Measurements from ENCODE around the gene TMEM187. TPM values are rescaled to one million over a fixed set of nuclear protein-coding genes. Genes with fewer than 3 reads are reported as not detected.

The TMEM187 gene
- total and polyA plus RNA-seq, 10 of the 15 experiments (the other 5 are each of a cell fraction or from before 2014, with no cell fraction given) = 0.45 to 8.5 (median 4.1) TPM

DNA sequence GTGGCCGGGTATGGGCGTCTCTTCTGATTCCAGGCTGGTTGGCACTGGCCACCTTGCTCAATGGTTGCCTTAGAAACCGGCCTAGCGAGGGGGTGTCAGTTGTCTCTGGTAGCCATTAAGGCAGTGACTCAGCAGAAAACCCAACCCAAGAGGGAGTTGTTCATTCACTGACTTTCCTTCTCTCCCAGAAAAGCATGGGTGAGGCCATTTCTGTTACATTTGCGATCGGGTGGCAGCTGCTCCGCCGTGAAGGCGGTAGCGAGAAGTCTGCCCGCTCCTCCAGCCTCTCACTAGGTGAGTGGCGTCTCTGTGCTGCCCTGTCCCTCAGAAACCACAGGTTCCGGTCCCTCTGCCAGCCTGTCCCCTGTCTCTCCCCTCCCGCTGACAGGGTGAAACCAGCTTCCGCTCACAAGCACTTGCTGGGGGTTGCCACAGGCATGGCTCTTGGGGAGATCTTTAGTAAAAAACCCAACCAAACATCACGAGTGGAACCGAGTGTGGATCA lies 29.7 kb downstream of the TMEM187 start (continued):
- TF ChIP-seq, protein P1, sequence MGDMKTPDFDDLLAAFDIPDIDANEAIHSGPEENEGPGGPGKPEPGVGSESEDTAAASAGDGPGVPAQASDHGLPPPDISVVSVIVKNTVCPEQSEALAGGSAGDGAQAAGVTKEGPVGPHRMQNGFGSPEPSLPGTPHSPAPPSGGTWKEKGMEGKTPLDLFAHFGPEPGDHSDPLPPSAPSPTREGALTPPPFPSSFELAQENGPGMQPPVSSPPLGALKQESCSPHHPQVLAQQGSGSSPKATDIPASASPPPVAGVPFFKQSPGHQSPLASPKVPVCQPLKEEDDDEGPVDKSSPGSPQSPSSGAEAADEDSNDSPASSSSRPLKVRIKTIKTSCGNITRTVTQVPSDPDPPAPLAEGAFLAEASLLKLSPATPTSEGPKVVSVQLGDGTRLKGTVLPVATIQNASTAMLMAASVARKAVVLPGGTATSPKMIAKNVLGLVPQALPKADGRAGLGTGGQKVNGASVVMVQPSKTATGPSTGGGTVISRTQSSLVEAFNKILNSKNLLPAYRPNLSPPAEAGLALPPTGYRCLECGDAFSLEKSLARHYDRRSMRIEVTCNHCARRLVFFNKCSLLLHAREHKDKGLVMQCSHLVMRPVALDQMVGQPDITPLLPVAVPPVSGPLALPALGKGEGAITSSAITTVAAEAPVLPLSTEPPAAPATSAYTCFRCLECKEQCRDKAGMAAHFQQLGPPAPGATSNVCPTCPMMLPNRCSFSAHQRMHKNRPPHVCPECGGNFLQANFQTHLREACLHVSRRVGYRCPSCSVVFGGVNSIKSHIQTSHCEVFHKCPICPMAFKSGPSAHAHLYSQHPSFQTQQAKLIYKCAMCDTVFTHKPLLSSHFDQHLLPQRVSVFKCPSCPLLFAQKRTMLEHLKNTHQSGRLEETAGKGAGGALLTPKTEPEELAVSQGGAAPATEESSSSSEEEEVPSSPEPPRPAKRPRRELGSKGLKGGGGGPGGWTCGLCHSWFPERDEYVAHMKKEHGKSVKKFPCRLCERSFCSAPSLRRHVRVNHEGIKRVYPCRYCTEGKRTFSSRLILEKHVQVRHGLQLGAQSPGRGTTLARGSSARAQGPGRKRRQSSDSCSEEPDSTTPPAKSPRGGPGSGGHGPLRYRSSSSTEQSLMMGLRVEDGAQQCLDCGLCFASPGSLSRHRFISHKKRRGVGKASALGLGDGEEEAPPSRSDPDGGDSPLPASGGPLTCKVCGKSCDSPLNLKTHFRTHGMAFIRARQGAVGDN (IDR thresholded peaks at IDR 0.05) = peak; percentile 87
- TF ChIP-seq RELA (IDR thresholded peaks at IDR 0.05; ENCODE audit: borderline replicate concordance, partially characterized antibody) = peak; percentile 35
- no peak for TF ChIP-seq TAF1 (IDR thresholded peaks at IDR 0.05; ENCODE audit: borderline replicate concordance, low read depth, low read length)
- TF ChIP-seq, protein P2, sequence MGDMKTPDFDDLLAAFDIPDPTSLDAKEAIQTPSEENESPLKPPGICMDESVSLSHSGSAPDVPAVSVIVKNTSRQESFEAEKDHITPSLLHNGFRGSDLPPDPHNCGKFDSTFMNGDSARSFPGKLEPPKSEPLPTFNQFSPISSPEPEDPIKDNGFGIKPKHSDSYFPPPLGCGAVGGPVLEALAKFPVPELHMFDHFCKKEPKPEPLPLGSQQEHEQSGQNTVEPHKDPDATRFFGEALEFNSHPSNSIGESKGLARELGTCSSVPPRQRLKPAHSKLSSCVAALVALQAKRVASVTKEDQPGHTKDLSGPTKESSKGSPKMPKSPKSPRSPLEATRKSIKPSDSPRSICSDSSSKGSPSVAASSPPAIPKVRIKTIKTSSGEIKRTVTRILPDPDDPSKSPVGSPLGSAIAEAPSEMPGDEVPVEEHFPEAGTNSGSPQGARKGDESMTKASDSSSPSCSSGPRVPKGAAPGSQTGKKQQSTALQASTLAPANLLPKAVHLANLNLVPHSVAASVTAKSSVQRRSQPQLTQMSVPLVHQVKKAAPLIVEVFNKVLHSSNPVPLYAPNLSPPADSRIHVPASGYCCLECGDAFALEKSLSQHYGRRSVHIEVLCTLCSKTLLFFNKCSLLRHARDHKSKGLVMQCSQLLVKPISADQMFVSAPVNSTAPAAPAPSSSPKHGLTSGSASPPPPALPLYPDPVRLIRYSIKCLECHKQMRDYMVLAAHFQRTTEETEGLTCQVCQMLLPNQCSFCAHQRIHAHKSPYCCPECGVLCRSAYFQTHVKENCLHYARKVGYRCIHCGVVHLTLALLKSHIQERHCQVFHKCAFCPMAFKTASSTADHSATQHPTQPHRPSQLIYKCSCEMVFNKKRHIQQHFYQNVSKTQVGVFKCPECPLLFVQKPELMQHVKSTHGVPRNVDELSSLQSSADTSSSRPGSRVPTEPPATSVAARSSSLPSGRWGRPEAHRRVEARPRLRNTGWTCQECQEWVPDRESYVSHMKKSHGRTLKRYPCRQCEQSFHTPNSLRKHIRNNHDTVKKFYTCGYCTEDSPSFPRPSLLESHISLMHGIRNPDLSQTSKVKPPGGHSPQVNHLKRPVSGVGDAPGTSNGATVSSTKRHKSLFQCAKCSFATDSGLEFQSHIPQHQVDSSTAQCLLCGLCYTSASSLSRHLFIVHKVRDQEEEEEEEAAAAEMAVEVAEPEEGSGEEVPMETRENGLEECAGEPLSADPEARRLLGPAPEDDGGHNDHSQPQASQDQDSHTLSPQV (IDR thresholded peaks at IDR 0.05) = peak; percentile 96
- no peak for TF ChIP-seq NR2F1 (conservative IDR thresholded peaks at IDR 0.05)
- TF ChIP-seq CHD2 (IDR thresholded peaks at IDR 0.05; ENCODE audit: borderline replicate concordance, low read depth, low read length) = no peak
- TF ChIP-seq GATAD2B (conservative IDR thresholded peaks at IDR 0.05; ENCODE audit: low read depth) = peak; percentile 41; the same call in 1 of the 2 replicates

Data from GM12878 (cell line).